Muscle of leg (tissue), 11 donors: ENCODE data around the gene RPL18A. TPM values are rescaled to one million over a fixed set of nuclear protein-coding genes. Genes with fewer than 3 reads are reported as not detected.
A peak's percentile ranks its signal among the peaks of the same experiment; 100 is the strongest.

ENCODE experiments used
- DNase-seq: peaks from one replicate; pipeline ENCODE4 v3.0.0; 2013
- H3K27ac ChIP-seq: one replicate; pipeline ENCODE4 v1.5.1; 2013; ENCODE audit warnings: mild to moderate bottlenecking, low read length, control low read depth
- H3K27me3 ChIP-seq: one replicate; pipeline ENCODE4 v1.6.1; 2013; ENCODE audit warnings: low read length; ENCODE audit not compliant: control insufficient read depth, insufficient read depth
- H3K36me3 ChIP-seq: one replicate; pipeline ENCODE4 v1.6.1; 2013; ENCODE audit warnings: low read length; ENCODE audit not compliant: control insufficient read depth, insufficient read depth
- H3K4me1 ChIP-seq: one replicate; pipeline ENCODE4 v1.6.1; 2013; ENCODE audit warnings: low read length; ENCODE audit not compliant: control insufficient read depth, insufficient read depth
- H3K4me3 ChIP-seq: one replicate; pipeline ENCODE4 v1.5.1; 2013; ENCODE audit warnings: low read length, control low read depth
- H3K9me3 ChIP-seq: replicated peaks from 2 replicates; pipeline ENCODE4 v1.6.1; 2013; ENCODE audit warnings: low read depth, low read length; ENCODE audit not compliant: control insufficient read depth
- whole genome bisulfite sequencing: methylation state at CpG from one replicate; pipeline ENCODE4 v1.1.5; 2013; ENCODE audit warnings: missing lambda C conversion rate; ENCODE audit not compliant: insufficient coverage; 5-methylcytosine and 5-hydroxymethylcytosine counted together
- polyA plus RNA-seq, 8 donors: library from polyadenylated mRNA; unstranded; fragments of 120-200 nt; gene quantifications; one replicate each; pipeline versions ENCODE4 v1.2.1 to v1.2.3, GENCODE V29; 2013; ENCODE audit warnings: inconsistent platforms in 1 of 8, low replicate concordance in 1 of 8; ENCODE audit not compliant: insufficient read length in 8 of 8, insufficient read depth in 1 of 8
- total RNA-seq: library from RNA; stranded (reverse); fragments of 120-200 nt; gene quantifications from one replicate; pipeline ENCODE4 v1.2.4, GENCODE V29; 2013

Gene RPL18A
- total and polyA plus RNA-seq, 9 donors: 2,380 to 3,065 (median 2,789) TPM

DNA sequence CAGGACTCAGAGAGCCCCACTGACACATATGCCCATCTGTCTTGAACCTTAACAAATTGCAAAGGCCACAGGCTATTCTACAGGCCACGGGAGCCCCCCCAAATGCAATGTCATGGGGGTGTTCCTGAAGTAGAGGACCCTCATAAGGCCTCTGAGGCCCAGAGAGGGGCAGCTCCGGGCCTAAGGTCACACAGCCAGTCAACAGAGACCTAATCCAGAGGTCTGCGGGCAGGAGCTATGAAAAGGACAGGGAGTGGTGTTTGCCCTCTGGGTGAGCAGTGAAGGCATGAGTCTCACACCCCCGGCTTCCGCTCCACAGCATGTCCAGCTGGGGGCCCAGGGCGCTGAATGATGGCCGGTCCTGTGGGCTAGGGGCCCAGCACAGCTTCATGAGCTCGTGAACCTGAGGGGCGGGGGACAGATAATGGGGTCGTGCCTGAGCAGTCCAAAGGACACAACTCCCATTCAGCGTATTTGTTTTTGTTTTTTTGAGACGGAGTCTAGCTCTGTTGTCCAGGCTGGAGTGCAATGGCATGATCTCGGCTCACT, 33.1 kb upstream of the RPL18A start:
- Histone ChIP-seq H3K27me3 (peaks cover 16% of the 10 kb centered on the region), H3K27ac (no peak overlapping the region), H3K36me3 (no peaks in the 10 kb centered on the region), H3K9me3 (no peaks in the 10 kb centered on the region), H3K4me3 (no peak overlapping the region), H3K4me1 (peaks cover 6% of the 10 kb centered on the region)
- no peak for DNase-seq
- 90% methylated on average over 12 of the region's 13 CpGs for WGBS

DNA sequence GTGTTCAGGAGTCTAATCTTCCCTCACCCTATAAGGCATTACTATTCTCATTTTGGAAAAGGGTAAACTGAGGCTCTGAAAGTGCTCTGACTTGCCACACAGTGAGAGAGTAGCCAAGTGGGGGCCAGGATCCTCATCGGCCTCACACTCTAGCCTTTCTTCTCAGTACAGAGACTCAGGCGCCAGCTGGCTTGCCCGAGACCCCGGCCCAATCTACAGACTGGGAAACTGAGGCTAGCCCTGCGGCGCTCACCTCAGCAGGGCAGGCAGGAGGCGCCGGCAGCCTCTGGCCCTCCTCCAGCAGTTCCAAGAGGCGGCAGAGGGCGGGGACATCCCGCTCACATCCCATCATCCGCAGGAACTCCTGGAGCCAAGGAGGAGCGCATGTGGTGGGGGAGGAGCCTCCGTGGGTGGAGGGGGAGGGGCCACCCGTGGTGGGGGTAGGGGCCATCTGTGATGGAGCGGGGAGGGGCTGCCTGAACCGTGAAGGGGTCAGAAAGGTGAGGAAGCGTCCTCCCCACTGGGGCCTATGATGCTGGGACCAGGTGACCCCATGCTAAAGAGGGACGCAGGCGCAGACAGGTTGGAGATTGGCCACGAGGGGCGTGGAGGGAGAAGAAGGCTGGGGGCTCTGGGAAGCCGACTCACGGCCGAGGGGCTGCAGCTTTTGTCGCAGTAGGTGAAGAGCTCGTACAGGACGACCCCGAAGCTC, 29.7 kb upstream of the RPL18A start:
- no peak overlapping the region for H3K27ac ChIP-seq
- peaks cover 6% of the 10 kb centered on the region for H3K4me1 ChIP-seq
- WGBS: 14% methylated on average over 23 of the region's 29 CpGs
- no peaks in the 10 kb centered on the region for H3K36me3 ChIP-seq
- peak overlapping the region; percentile 8 for H3K4me3 ChIP-seq
- H3K9me3 ChIP-seq: no peaks in the 10 kb centered on the region
- H3K27me3 ChIP-seq: peaks cover 24% of the 10 kb centered on the region
- DNase-seq: peak; percentile 40

DNA sequence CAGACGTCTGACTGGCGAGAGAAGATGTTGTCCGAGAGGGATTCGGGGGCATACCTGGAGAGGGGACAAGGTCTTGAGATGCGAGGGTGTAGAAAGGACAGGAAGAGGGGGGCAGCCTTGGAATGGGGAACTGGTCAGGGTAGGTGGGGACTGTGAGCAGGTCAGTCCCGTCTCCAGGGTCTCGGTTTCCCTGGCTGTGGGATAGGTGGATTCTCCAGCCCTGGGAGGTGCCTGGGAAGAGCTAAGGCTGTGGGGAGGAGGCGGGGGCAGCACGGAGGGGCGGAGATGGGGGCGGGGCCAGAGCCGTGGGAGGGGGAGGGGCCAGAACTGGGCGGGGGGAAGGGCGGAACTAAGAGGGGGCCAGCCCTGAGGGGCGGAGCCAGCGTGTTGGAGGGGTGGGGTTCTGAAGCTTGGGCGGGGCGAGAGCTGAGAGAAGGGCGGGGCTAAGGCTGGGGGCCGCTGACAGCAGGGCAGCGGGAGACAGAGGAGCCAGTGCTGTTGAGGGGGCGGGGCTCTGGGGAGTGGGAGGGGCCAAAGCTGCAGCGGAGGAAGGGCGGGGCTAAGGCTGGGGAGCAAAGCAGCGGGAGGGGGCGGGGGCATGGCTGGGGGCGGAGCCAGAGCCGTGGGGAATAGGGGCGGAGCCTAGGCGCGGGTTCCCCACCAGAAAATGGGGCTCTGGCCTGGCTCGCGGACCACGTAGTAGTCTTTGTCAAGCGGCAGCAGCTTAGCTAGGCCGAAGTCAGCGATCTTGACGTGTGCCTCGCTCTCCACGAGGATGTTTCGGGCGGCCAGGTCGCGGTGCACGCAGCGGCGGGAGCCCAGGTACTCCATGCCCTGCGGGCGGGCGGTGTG, 28.9 kb upstream of the RPL18A start:
- Histone ChIP-seq H3K4me1 (peaks cover 6% of the 10 kb centered on the region), H3K36me3 (no peaks in the 10 kb centered on the region), H3K27ac (no peak overlapping the region), H3K4me3 (peak overlapping the region; percentile 8), H3K27me3 (peaks cover 24% of the 10 kb centered on the region), H3K9me3 (no peaks in the 10 kb centered on the region)
- peak; percentile 65 for DNase-seq
- WGBS: 13% methylated on average over 41 of the region's 50 CpGs

DNA sequence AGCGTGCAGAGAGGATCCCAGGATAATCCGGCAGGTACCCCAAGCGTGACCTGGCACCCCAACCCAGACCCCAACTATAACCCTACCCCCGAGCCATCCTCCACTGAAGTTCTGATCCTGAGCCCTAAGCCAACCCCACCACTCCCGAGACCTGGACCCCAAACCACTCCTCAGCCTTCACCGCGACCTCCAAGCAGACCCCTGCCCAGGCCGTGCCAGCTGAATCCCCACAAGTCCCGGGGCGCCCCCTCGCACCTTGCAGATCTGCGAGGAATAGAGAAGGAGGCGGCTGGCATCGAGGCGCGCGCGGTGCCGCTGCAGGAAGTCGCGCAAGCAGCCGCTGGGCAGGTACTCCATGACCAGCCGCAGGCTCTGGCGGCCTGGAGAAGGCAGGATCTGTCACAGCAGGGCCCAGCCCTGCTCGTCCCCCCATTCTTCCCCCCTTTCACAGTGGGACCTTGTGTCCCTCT, 28.3 kb upstream of the RPL18A start:
- no peak overlapping the region for H3K4me3 ChIP-seq

DNA sequence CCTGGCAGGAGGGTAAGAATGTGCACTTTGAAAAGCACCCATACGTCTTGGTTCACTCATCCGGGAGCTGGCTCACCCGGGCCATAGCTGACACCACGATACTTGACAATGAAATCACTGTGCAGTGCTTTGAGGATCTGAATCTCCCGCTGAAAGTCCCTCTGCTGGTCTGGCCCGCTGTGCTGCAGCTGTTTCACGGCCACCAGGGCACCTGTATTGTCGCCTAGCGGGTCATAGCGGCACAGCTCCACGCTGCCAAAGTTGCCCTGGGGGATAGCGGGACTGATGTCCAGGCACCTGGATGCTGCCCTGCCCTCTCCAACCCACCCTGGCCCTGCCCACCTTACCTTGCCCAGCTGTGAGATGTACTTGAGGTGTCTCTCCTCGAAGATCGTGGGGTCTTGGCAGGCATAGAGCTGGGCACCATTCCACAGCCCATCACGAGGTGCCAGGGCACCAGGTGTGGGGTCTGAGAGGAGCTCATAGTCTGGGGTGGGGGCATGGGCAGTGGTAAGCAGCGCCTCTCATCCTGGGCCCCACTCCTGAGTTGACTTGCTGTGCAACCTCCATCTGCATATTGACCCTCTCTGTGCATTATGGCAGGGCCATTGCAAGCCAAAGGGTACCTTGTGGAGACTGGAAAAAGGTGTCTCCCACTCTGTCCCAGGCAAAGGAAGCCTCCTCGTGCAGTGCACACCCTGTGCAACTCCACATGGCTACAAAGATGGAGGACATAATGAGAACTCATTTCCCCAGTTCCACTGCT, 27.1 kb upstream of the RPL18A start:
- Histone ChIP-seq H3K36me3 (no peaks in the 10 kb centered on the region), H3K9me3 (no peaks in the 10 kb centered on the region), H3K27me3 (peaks cover 24% of the 10 kb centered on the region), H3K27ac (no peak overlapping the region), H3K4me1 (peaks cover 6% of the 10 kb centered on the region), H3K4me3 (no peak overlapping the region)
- DNase-seq: no peak
- 88% methylated on average over 13 of the region's 17 CpGs for WGBS

More for the DNA sequence above, 28.3 kb upstream of the RPL18A start:
- H3K27me3 ChIP-seq: peaks cover 24% of the 10 kb centered on the region
- 39% methylated on average over 16 of the region's 25 CpGs for WGBS
- no peak overlapping the region for H3K27ac ChIP-seq
- H3K4me1 ChIP-seq: peaks cover 6% of the 10 kb centered on the region
- H3K36me3 ChIP-seq: no peaks in the 10 kb centered on the region
- no peak for DNase-seq
- no peaks in the 10 kb centered on the region for H3K9me3 ChIP-seq

DNA sequence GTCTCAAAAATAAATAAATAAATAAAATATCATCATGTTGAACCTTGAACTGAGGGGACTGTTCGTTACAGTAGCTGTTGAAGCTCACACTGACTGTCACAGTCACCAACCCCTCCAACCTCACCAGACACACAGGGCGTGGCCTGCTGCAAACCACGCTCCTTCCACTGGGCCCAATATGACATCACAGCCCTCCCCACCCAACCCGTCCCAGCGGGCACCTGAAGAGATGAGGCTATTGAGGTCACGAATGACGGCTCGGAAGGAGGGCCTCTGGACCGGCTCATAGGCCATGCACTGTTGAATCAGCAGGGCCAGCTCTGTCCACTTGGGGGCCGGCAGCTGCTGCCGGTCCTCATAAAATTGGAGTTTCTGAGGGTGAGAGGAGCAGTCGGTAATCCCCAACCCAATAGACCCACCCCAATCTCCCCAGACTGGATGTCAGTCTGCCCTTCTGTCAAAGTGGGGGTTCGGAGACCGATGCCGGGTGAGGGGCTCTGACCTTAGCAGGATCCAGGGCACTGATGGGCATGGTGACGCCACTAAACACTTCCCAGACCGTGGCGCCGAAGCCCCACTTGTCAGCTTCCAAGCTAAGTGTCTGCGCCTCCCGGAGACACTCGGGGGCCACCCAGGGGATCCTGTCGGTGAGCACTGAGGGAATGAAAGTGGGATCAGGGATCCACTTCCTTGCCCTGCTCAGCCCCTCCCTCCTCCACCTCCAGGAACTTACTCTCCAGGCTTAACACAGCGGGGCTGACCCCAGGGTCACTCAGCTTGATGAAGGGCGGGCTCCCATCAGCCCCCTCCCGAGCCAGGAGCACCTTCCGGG, 25.1 kb upstream of the RPL18A start:
- no peaks in the 10 kb centered on the region for H3K36me3 ChIP-seq
- H3K27me3 ChIP-seq: peaks cover 26% of the 10 kb centered on the region
- no peak overlapping the region for H3K27ac ChIP-seq

DNA sequence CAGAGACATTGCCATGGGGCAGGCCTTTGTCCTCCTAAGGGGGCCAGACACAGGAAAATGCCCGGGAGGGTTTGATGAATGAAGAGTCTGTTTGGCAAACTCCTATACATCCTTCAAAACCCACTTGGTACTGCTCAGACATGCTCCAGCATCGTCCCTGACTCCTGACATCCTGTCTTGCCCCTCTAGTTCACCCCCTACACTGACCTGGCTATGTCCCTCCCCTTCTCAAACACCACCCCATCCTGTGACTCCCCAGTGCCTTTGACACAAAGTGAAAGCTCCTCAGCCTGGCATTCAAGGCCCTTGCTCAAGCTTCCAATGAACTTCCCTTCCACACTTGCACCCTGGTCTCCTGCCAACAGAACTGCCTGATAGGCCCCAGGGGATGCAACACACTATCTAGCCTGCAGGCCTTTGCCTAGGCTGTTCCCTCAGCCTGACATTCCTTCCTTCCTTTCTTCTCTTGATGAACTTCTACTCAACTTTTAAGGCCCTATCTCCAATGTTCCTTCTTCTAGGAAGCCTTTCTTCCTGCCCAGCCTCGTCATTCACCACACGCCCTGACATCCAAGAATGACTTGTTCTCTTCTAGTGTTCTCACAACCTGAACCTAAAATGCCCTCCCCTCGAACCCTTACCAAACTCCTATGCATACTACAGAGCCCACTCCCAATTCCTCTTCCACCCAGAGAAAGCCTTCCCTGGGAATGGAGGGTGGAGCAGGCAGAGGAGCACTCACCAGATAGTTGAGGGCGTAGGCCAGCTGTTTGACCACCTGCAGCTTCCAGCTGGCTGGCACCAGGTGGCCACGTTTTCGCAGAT, 24.3 kb upstream of the RPL18A start:
- Histone ChIP-seq H3K9me3 (no peaks in the 10 kb centered on the region), H3K27ac (no peak overlapping the region), H3K36me3 (no peaks in the 10 kb centered on the region), H3K4me3 (no peak overlapping the region), H3K4me1 (peaks cover 4% of the 10 kb centered on the region), H3K27me3 (peaks cover 22% of the 10 kb centered on the region)
- no peak for DNase-seq
- WGBS: 83% methylated on average over 7 of the region's 8 CpGs

More for the DNA sequence above, 25.1 kb upstream of the RPL18A start:
- 68% methylated on average over 15 of the region's 27 CpGs for WGBS
- Histone ChIP-seq H3K9me3 (no peaks in the 10 kb centered on the region), H3K4me1 (peaks cover 6% of the 10 kb centered on the region), H3K4me3 (no peak overlapping the region)
- no peak for DNase-seq

DNA sequence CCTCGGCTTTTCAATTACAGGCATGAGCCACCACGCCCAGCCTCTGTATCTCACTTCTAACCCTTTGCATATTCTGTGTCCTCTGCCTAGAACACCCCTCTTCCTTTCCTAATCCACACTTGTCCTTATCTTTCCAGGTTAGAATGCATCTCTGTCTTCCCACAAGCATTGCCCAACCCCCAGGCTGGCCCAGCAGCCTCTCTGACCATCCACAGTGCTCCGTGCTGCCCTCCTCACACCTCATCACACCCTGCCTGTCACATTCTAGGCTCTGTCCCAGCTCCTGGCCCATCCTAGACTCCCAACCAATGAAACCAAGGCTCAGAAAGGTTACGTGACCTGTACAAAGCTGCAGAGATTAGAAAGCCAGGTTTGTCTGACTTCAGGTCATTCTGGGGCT, 23.2 kb upstream of the RPL18A start:
- no peak for DNase-seq
- H3K4me3 ChIP-seq: no peak overlapping the region
- WGBS: 69% methylated on average over 4 of the region's 4 CpGs
- H3K27ac ChIP-seq: no peak overlapping the region
- no peaks in the 10 kb centered on the region for H3K36me3 ChIP-seq
- H3K9me3 ChIP-seq: no peaks in the 10 kb centered on the region
- peaks cover 4% of the 10 kb centered on the region for H3K4me1 ChIP-seq
- peaks cover 24% of the 10 kb centered on the region for H3K27me3 ChIP-seq
